IMR-90 (cell line): ENCODE data around the gene STX16. TPM values are rescaled to one million over a fixed set of nuclear protein-coding genes. Genes with fewer than 3 reads are reported as not detected.

Source experiments
- ATAC-seq: fragments of 200-7000 bp; cut with Tn5 transposase; 2 replicates; pipeline ENCODE4 v1.9.1; 2020; ENCODE audit warnings: low read depth, mild to moderate bottlenecking, moderate library complexity
- BruUV-seq: library from RNA; stranded (reverse); fragments of 400-500 nt; replicated peaks from 2 replicates; lab custom pipeline; 2021; lab: Mats Ljungman, UMichigan
- CTCF ChIA-PET: fragments of 300-600 bp; formaldehyde crosslinking; extraction: SDS; loops from one replicate; lab custom pipeline; 2021; ENCODE audit warnings: antibody characterized with exemption; lab: Yijun Ruan, JAX
- POLR2A ChIA-PET: fragments of 300-600 bp; sonication (Branson Sonifier 250); formaldehyde crosslinking; loops from one replicate; lab custom pipeline; 2022; ENCODE audit warnings: antibody characterized with exemption; ENCODE audit not compliant: unreplicated experiment; lab: Charles Lee
- DNase-seq: peaks from one replicate; pipeline ENCODE4 v3.0.0; 2013
- H2AFZ ChIP-seq: replicated peaks from 2 replicates; pipeline ENCODE3; 2013; ENCODE audit warnings: low read length, mild to moderate bottlenecking; ENCODE audit not compliant: poor library complexity
- H2AK5ac ChIP-seq: 2 replicates; pipeline ENCODE4 v1.6.1; 2013; ENCODE audit warnings: low read depth, low read length, inconsistent platforms
- H2AK9ac ChIP-seq: replicated peaks from 2 replicates; pipeline ENCODE3; 2013; ENCODE audit warnings: mild to moderate bottlenecking, low read depth, low read length, moderate library complexity; ENCODE audit not compliant: poor library complexity
- H2BK120ac ChIP-seq: 2 replicates; pipeline ENCODE4 v1.6.1; 2013; ENCODE audit warnings: low read depth, low read length, inconsistent platforms
- H2BK15ac ChIP-seq: 3 replicates; pipeline ENCODE4 v1.6.1; 2013; ENCODE audit warnings: low read depth, low read length, inconsistent platforms
- H2BK20ac ChIP-seq: 2 replicates; pipeline ENCODE4 v1.6.1; 2013; ENCODE audit warnings: low read depth, mild to moderate bottlenecking, inconsistent platforms, low read length, moderate library complexity
- H2BK5ac ChIP-seq: 2 replicates; pipeline ENCODE4 v1.6.1; 2013; ENCODE audit warnings: mild to moderate bottlenecking, low read depth, low read length, inconsistent platforms; ENCODE audit not compliant: poor library complexity, severe bottlenecking
- H3K14ac ChIP-seq: replicated peaks from 2 replicates; pipeline ENCODE4 v1.6.1; 2013; ENCODE audit warnings: low read depth, low read length, inconsistent platforms
- H3K18ac ChIP-seq: 2 replicates; pipeline ENCODE4 v1.6.1; 2013; ENCODE audit warnings: low read depth, low read length, control low read depth
- H3K23ac ChIP-seq: 2 replicates; pipeline ENCODE4 v1.6.1; 2013; ENCODE audit warnings: low read depth, low read length, inconsistent platforms
- H3K27ac ChIP-seq: 2 replicates; pipeline ENCODE4 v1.5.1; 2013; ENCODE audit warnings: mild to moderate bottlenecking, control low read depth, low read length; ENCODE audit not compliant: insufficient read depth
- H3K27me3 ChIP-seq: 2 replicates; pipeline ENCODE4 v1.6.1; 2013; ENCODE audit warnings: low read length; ENCODE audit not compliant: control insufficient read depth, insufficient read depth
- H3K36me3 ChIP-seq: 2 replicates; pipeline ENCODE4 v1.6.1; 2013; ENCODE audit warnings: low read length, mixed read lengths; ENCODE audit not compliant: control insufficient read depth, insufficient read depth
- H3K4ac ChIP-seq: 2 replicates; pipeline ENCODE4 v1.6.1; 2013; ENCODE audit warnings: low read depth, low read length, inconsistent platforms
- H3K4me1 ChIP-seq: 2 replicates; pipeline ENCODE4 v1.6.1; 2013; ENCODE audit warnings: low read length, mixed read lengths; ENCODE audit not compliant: control insufficient read depth, insufficient read depth
- H3K4me2 ChIP-seq: 2 replicates; pipeline ENCODE4 v1.6.1; 2013; ENCODE audit warnings: low read depth, mild to moderate bottlenecking, control low read depth, low read length, moderate library complexity
- H3K4me3 ChIP-seq: 2 replicates; pipeline ENCODE4 v1.5.1; 2013; ENCODE audit warnings: low read depth, mild to moderate bottlenecking, control low read depth, low read length, moderate library complexity; ENCODE audit not compliant: insufficient read depth
- H3K56ac ChIP-seq: 2 replicates; pipeline ENCODE4 v1.6.1; 2013; ENCODE audit warnings: low read length, inconsistent platforms; ENCODE audit not compliant: insufficient read depth; ENCODE audit errors: extremely low read depth
- H3K79me1 ChIP-seq, 2 experiments: 2 replicates each; pipeline ENCODE4 v1.6.1; 2013; ENCODE audit warnings: low read length in 2 of 2, inconsistent platforms in 1 of 2, low read depth in 1 of 2
- H3K9ac ChIP-seq: 2 replicates; pipeline ENCODE4 v1.6.1; 2013; ENCODE audit warnings: low read depth, low read length, control low read depth
- H3K9me1 ChIP-seq: 2 replicates; pipeline ENCODE4 v1.6.1; 2013; ENCODE audit warnings: low read length, inconsistent platforms; ENCODE audit not compliant: insufficient read depth
- H3K9me3 ChIP-seq: 2 replicates; pipeline ENCODE4 v1.6.1; 2013; ENCODE audit warnings: low read length; ENCODE audit not compliant: control insufficient read depth, insufficient read depth
- H4K20me1 ChIP-seq: 2 replicates; pipeline ENCODE4 v1.6.1; 2013; ENCODE audit warnings: low read length, inconsistent platforms; ENCODE audit not compliant: insufficient read depth
- H4K5ac ChIP-seq: 2 replicates; pipeline ENCODE4 v1.6.1; 2013; ENCODE audit warnings: mild to moderate bottlenecking, low read depth, low read length, control low read depth
- H4K8ac ChIP-seq, 2 experiments: 2 replicates each; pipeline ENCODE4 v1.6.1; 2013; ENCODE audit warnings: low read depth in 2 of 2, low read length in 2 of 2, control low read depth in 1 of 2, inconsistent platforms in 1 of 2
- H4K91ac ChIP-seq: 2 replicates; pipeline ENCODE4 v1.6.1; 2013; ENCODE audit warnings: low read depth, low read length, inconsistent platforms; ENCODE audit not compliant: insufficient read depth
- CHD1 ChIP-seq: IDR thresholded peaks from 2 replicates; pipeline ENCODE4 v1.6.1; 2012; ENCODE audit warnings: low read depth, low read length, improper control_type of control experiment
- MAZ ChIP-seq: IDR thresholded peaks from 2 replicates; pipeline ENCODE4 v1.6.1; 2012; ENCODE audit warnings: low read depth, mild to moderate bottlenecking, low read length, improper control_type of control experiment, moderate library complexity, borderline replicate concordance
- NFE2L2 ChIP-seq: fragments of 150-350 bp; IDR thresholded peaks from 2 replicates; pipeline ENCODE4 v1.6.1; 2016; ENCODE audit warnings: low read depth, mild to moderate bottlenecking, low read length
- SMC3 ChIP-seq: fragments of 150-350 bp; IDR thresholded peaks from 2 replicates; pipeline ENCODE4 v1.6.1; 2016; ENCODE audit warnings: low read depth, mild to moderate bottlenecking, antibody characterized with exemption, low read length, moderate library complexity
- WGBS, 2 experiments: methylation state at CpG; one replicate each; pipeline versions ENCODE4 v1.1.5 to v1.1.7; 2013; ENCODE audit warnings: missing lambda C conversion rate in 2 of 2; ENCODE audit not compliant: insufficient read length in 1 of 2; ENCODE audit errors: extremely low coverage in 2 of 2; 5-methylcytosine and 5-hydroxymethylcytosine counted together
- dilution Hi-C: fragments of 300-500 bp; cut with HindIII; formaldehyde crosslinking; loops from one replicate; pipeline ENCODE4 v1.14.3; 2018; ENCODE audit warnings: low sequenced_read_pairs; ENCODE audit not compliant: unreplicated experiment
- in situ Hi-C: fragments of 300-500 bp; cut with MboI; formaldehyde crosslinking; loops from 3 replicates; pipeline ENCODE4 v1.14.3; 2019; ENCODE audit warnings: low sequenced_read_pairs, inconsistent platforms, mixed read lengths
- intact Hi-C: fragments of 100-400 bp; cut with micrococcal nuclease; formaldehyde crosslinking; loops from 2 replicates; pipeline ENCODE4 v1.10.0; 2022
- polyA plus RNA-seq, 3 experiments: library from polyadenylated mRNA; depleted of rRNA; stranded (reverse); fragments of >200 nt; gene quantifications; 2 replicates each; pipeline ENCODE4 v1.2.3, GENCODE V29; 2012; ENCODE audit warnings: low replicate concordance in 1 of 3
- total RNA-seq: library from RNA; depleted of rRNA; stranded (reverse); fragments of >200 nt; gene quantifications from 2 replicates; pipeline ENCODE4 v1.2.3, GENCODE V29; 2012

The STX16 gene
- total and polyA plus RNA-seq, 2 of the 4 experiments (the other 2 are of a cell fraction), result 26.9 to 58.2 TPM

GRCh38 chr20:58614366-58614765 is 36.7 kb upstream of the STX16 start:
- no peak overlapping the region for H4K8ac ChIP-seq
- peak overlapping the region; percentile 29 for H2AFZ ChIP-seq
- 0 out of 4 replicates have a peak, but pooled peaks cover 0 to 3% of the 10 kb centered on the region in 2 experiments for H3K79me1 ChIP-seq
- dilution Hi-C loops (no loop called here), intact Hi-C loops (no loop called here), in situ Hi-C loops (no loop called here)
- no peak overlapping the region for H2BK120ac ChIP-seq
- H2AK9ac ChIP-seq, result no peak overlapping the region
- peaks cover 23% of the 10 kb centered on the region for H3K9me1 ChIP-seq
- H3K4me3 ChIP-seq, result no peak overlapping the region
- H3K14ac ChIP-seq, result no peak overlapping the region
- no peak for TF ChIP-seq SMC3
- TF ChIP-seq MAZ, result no peak
- TF ChIP-seq CHD1, result no peak
- no peak for TF ChIP-seq NFE2L2
- no peak overlapping the region for H2AK5ac ChIP-seq
- BruUV-seq, result no TSS peak
- no peak overlapping the region for H3K9ac ChIP-seq
- no peaks in the 10 kb centered on the region for H4K20me1 ChIP-seq
- H3K36me3 ChIP-seq, result no peaks in the 10 kb centered on the region
- no peaks in the 10 kb centered on the region for H3K9me3 ChIP-seq
- no peak overlapping the region for H3K56ac ChIP-seq
- H2BK20ac ChIP-seq, result no peak overlapping the region
- no peak overlapping the region for H3K18ac ChIP-seq
- no peak overlapping the region for H3K27ac ChIP-seq
- H2BK5ac ChIP-seq, result no peak overlapping the region
- no peak overlapping the region for H3K23ac ChIP-seq
- H2BK15ac ChIP-seq, result no peak overlapping the region
- peak overlapping the region; percentile 23; the same call in 1 of the 2 replicates for H4K91ac ChIP-seq
- DNase-seq (no peak), ATAC-seq (no peak)
- CTCF ChIA-PET, result no interaction called here
- POLR2A ChIA-PET, result no interaction called here
- H3K27me3 ChIP-seq, result no peaks in the 10 kb centered on the region
- 90% methylated on average over 5 of the region's 14 CpGs; no CpG with 5 or more reads in 1 of the 2 experiments for WGBS, 2 experiments
- H4K5ac ChIP-seq, result no peak overlapping the region
- no peak overlapping the region; the same call in 1 of the 2 replicates for H3K4ac ChIP-seq
- H3K4me2 ChIP-seq, result no peak overlapping the region
- H3K4me1 ChIP-seq, result peaks cover 13% of the 10 kb centered on the region
